GM18519 (cell line): ENCODE results near the gene CASZ1.

Experiments
- ATAC-seq: cut with Tn5 transposase; IDR thresholded peaks from one replicate; pipeline ENCODE4 v1.9.1; 2021; ENCODE audit warnings: mild to moderate bottlenecking, moderate library complexity; ENCODE audit not compliant: unreplicated experiment, low FRiP score

CASZ1 gene

DNA sequence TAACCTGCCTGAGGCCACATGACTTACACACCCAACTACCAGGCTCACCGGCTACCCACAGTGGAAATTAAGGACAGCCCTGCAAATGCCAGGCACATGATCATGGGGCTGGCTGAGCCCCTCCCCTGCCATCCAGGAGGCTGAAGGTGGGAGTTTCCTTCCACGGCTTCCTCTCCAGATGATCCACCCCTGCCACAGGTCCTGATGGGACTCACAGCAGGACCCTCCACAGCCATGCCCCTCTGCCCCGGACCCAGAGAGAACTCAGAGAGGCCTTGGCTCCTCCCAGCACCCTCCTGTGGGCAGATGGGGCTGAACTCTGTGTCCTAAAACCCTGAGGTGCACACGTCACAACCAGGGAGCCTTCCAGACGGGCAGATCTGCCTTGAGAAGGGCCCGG lies 29.1 kb upstream of the CASZ1 start:
- no peak for ATAC-seq

- no peak for ATAC-seq
These were observed 28.5 kb upstream of the CASZ1 start for GRCh38 chr1:10824821-10825540.

DNA sequence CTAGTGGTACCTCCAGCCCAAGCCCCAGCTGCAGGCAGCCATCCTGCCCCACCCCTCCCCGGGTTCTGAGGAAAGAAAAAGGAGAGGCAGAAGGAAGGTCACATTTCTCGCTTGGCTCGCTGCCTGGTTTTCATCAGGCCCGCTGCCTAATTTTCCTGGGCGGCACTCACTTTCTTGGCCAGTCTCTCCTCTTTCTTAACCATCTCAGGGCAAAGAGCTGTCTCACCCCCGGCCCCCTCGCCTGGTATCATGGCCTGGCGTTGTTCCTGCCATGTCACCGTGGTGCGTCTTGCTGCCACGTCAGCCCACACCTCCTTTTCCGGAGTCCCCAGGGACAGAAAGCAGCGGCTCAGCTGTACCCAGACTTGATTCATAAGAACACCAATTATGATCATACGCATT lies 26.6 kb upstream of the CASZ1 start:
- ATAC-seq: no peak

DNA sequence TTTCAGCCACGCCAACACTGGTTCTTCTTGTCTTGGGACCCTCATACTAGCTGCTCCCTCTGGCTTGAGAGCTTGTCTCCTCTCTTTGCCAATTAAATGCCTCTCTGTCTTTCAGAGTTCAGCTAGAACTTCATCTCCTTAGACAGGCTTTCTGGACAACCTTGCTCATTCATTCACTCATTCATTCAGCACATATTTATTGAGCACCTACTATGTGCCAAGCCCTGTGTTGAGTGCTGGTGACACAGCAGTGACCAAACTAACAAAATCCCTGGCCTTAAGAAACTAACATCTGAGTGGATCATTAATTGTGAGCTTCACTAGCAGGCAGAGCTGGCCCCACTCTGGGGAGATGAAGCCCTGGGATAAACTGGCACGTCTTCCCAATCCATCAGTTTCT lies 24.9 kb upstream of the CASZ1 start:
- ATAC-seq: no peak

DNA sequence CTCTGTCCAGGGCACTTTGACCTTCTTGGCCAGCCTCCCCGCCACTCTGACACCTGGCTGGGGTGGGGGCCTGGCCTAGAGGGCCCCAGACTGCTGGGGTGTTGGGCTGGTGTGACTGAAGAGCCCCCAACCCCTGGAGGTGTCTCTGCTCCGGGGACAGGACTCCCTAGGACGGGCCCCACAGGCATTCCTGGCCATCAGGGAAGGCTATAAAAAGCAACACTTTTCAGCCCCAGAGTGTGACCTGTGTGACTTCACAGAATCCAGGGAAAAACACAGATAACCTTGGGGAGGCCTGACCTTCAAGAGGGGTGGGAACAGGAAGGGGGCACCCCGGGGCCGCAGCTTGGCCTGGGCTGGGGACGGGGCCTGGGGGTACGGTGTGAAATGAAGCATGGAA lies 24.0 kb upstream of the CASZ1 start:
- ATAC-seq: no peak

- no peak for ATAC-seq
These were observed 22.9 kb upstream of the CASZ1 start for GRCh38 chr1:10819198-10819901.

GRCh38 chr1:10818262-10819197 lies 22.1 kb upstream of the CASZ1 start:
- no peak for ATAC-seq

DNA sequence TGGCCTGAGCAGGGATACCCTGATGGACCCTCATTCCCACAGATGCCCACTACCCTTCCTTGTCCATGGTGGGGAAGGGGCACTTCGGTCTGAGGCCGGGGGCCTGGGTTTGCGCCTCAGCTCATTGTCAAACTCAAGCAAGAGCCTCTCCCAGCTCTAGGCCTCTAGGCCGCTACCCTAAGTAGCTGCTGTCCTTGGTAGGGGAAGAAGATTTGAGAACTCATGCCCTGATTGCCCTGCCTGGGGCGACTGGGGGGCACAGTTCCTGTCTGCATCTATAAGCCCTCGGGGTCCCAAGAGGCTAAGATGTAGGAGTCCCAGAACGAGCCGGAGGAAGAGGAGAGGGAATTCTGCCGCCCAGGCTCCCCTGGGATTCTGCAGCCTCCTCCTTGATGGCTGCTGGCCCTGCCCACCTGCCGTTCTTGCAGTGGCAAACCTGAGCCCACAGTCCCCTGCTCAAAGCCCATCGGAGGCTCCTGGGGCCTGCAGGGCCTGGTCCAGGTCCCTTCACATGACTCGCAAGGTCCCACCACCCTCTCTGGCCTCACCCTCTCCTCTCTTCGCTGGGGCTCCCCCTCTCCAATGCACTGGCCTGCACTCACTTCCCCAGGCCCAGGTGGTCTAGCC lies 20.4 kb upstream of the CASZ1 start:
- no peak for ATAC-seq

- no peak for ATAC-seq
These were observed 19.8 kb upstream of the CASZ1 start for GRCh38 chr1:10816233-10816632.

DNA sequence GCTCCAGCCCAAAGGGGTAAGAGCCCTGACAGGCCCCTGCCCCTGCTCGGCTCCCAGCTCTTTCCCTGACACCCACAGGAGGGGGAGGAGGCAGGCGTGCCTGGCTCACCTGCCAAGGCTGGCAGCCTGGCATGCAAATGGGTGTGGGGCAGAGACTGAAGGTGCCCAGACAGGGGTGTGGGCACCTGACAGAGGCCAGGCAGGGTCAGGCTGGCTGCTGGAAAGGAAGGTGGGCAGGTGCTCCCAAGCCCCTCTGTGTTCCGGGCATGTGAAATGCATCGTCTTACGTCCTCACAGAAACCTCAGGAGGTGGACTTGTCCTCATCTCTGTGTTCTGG lies 19.4 kb upstream of the CASZ1 start:
- ATAC-seq: no peak

DNA sequence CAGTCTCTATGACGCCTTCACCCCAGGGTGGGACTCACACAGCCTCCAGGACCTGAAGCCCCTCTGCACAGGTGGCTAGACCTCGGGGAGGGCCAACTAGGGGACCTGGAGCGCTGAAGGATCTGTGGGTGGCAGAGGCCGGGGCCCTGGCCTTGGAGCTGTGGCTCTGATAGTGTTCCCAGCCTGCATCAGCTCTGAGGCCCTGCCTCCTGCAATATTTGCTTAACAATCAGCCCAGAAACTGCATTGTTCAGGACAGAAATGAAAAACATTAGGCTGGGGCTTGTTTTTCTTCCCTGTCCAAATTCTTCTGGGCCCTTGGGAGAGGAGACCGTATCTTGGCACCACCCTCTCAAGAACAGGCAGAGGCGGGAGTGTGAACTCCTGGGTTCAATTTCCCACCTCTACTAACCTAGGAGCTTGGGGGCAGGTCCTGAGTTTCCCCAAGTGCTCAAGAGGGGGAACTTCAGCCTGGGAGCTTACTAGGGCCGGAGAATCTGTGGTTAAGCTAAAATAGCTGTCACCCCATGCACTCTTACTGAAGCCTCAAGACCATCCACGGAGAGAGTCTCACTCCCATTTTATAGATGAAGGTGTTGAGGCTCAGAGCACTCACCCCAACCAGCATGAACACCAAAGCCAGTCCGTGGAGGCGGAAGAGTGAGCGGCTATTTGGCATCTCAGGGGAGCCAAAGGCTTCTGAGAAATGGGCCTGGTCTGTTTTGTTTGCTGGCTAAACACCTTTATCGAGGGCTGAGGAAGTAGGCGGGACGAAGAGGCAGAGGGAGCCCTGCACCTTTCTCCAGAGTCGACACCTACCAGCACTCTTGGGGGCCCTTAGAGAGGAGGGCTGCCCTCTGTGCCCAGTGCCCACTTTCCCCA lies 18.8 kb upstream of the CASZ1 start:
- ATAC-seq: no peak

DNA sequence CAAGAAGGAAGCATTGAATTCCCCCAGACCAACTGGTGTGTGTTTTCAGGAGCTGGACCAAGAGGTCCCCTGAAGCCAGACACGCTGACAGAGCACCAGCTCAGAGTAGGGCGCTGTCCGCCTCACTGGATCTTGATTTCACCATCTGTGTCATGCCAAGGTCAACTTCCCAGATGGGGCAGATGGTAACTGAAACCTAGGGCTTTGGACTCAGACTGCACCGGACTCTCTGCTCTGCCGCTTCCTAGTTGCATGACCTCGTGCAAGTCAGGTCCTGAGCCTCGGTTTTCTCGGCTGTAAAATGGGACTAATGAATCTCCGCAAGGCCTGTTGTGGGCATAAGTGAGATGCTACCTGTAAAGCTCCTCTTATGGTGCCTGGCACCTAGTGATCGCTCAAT lies 17.9 kb upstream of the CASZ1 start:
- ATAC-seq: no peak

DNA sequence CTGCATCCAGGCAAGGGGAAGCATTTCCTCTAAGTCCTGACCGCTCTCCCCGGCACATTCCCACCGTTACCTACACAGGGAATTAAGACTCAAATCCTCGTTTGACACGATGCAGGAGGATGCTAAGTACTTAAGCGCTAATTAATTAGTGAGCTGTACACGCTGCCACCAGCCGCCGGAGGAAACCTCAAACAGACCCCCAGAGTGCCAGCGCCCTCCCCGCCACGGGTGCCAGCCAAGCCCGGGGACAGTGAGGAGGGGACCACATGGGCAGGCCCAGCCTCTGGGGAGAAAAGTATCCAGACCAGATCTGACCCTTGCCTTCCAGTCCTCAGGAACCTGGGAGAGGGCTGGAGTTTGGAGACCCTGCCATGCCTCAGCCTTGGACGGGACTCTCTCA lies 17.4 kb upstream of the CASZ1 start:
- no peak for ATAC-seq

- ATAC-seq: no peak
These were observed 16.0 kb upstream of the CASZ1 start for GRCh38 chr1:10812387-10812915.

GRCh38 chr1:10808441-10808840 lies 12.0 kb upstream of the CASZ1 start:
- no peak for ATAC-seq

DNA sequence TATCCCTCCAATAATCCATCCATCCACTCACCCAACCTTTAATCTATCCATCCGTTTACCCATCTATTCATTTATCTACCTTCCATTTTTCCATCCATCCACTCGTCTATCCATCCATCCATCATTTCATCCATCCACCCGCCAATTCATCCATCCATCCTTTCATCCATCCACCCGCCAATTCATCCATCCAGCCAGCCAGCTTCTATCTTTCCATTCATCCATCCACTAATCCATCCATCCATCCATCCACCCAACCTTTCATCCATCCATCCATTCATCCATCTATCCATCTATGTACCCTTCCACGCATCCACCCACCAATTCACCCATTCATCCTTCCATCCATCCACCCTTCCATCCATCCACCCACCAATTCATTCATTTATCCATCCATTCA lies 10.5 kb upstream of the CASZ1 start:
- ATAC-seq: no peak

- no peak for ATAC-seq
These were observed 7.8 kb upstream of the CASZ1 start for GRCh38 chr1:10803971-10804820.

GRCh38 chr1:10802944-10803715 lies 6.7 kb upstream of the CASZ1 start:
- no peak for ATAC-seq
